Measurements from ENCODE around the gene DCDC2. TPM values are rescaled to one million over a fixed set of nuclear protein-coding genes. Genes with fewer than 3 reads are reported as not detected.
A peak's percentile ranks its signal among the peaks of the same experiment; 100 is the strongest.

The DCDC2 gene
- total RNA-seq, 1 experiment from 2014 or later, result 1.8 TPM

GRCh38 chr6:24125980-24126379 is 231.9 kb downstream of the DCDC2 start, which contains the start of gene NRSN1:
NRSN1 (plus strand) TSS chr6:24126215; CDS start chr6:24134328, 8,113 bp downstream.
- CTCF ChIA-PET, result interaction anchor here (0.8 to 2.2 kb wide), 5 partner anchors 9 to 131 kb away, joined by 3 to 9 read pairs (median 4); no protein-coding TSS in a partner anchor
- POLR2A ChIA-PET, result no interaction called here
- Mint-ChIP-seq H3K4me1 (peaks cover 14% of the 10 kb centered on the region), H3K36me3 (no peaks in the 10 kb centered on the region), H3K27me3 (ENCODE audit: low read depth) (peaks cover 3% of the 10 kb centered on the region), H3K4me3 (peak within 1 kb of the TSS; percentile 78), H3K27ac (no peak within 1 kb of the TSS), H3K9me3 (no peaks in the 10 kb centered on the region)
- ATAC-seq (peak; percentile 95), DNase-seq (ENCODE audit: low spot score) (peak; percentile 85)
- no peak for TF ChIP-seq HMGA2 (CRISPR knock-in tag; IDR thresholded peaks at IDR 0.05)
- no peak for TF ChIP-seq IRF1 (CRISPR knock-in tag; IDR thresholded peaks at IDR 0.05)
- TF ChIP-seq NR1H2 (CRISPR knock-in tag; IDR thresholded peaks at IDR 0.05), result no peak
- TF ChIP-seq, protein P1, sequence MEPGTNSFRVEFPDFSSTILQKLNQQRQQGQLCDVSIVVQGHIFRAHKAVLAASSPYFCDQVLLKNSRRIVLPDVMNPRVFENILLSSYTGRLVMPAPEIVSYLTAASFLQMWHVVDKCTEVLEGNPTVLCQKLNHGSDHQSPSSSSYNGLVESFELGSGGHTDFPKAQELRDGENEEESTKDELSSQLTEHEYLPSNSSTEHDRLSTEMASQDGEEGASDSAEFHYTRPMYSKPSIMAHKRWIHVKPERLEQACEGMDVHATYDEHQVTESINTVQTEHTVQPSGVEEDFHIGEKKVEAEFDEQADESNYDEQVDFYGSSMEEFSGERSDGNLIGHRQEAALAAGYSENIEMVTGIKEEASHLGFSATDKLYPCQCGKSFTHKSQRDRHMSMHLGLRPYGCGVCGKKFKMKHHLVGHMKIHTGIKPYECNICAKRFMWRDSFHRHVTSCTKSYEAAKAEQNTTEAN (CRISPR knock-in tag; IDR thresholded peaks at IDR 0.05), result no peak
- TF ChIP-seq, protein P2, sequence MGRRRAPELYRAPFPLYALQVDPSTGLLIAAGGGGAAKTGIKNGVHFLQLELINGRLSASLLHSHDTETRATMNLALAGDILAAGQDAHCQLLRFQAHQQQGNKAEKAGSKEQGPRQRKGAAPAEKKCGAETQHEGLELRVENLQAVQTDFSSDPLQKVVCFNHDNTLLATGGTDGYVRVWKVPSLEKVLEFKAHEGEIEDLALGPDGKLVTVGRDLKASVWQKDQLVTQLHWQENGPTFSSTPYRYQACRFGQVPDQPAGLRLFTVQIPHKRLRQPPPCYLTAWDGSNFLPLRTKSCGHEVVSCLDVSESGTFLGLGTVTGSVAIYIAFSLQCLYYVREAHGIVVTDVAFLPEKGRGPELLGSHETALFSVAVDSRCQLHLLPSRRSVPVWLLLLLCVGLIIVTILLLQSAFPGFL (CRISPR knock-in tag; IDR thresholded peaks at IDR 0.05; ENCODE audit: borderline replicate concordance), result no peak
- TF ChIP-seq TP53 (CRISPR knock-in tag; IDR thresholded peaks at IDR 0.05), result no peak
- no peak for TF ChIP-seq ZNF121 (CRISPR knock-in tag; IDR thresholded peaks at IDR 0.05)
- TF ChIP-seq E2F1 (CRISPR knock-in tag; IDR thresholded peaks at IDR 0.05), result no peak
- no peak for TF ChIP-seq KAT7 (CRISPR knock-in tag; IDR thresholded peaks at IDR 0.05; ENCODE audit: borderline replicate concordance)
- no peak for TF ChIP-seq CBFB (CRISPR knock-in tag; IDR thresholded peaks at IDR 0.05; ENCODE audit: low read depth)
- no peak for TF ChIP-seq ETV6 (CRISPR knock-in tag; IDR thresholded peaks at IDR 0.05)
- no peak for TF ChIP-seq ELF4 (CRISPR knock-in tag; IDR thresholded peaks at IDR 0.05; ENCODE audit: low read depth)
- no peak for TF ChIP-seq ERG (CRISPR knock-in tag; IDR thresholded peaks at IDR 0.05)

DNA sequence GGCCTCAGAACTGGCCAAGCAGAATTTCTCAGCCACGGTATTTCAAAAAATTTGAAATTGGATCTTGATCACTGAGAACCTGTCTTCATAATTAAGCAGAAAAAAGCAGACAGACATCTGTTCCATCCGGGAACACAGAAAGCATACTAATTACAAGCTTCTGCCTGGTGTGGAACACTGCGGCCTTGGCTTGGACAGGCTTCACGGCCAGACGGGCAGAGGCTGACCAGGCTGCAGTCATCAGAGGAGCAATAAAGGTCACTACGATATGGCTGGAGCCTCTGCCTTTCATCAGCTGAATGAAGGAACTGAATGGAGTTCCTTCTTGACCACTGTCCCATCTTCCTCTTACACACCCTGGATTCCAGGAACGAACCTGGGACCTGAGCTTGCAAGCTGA is 235.7 kb downstream of the DCDC2 start:
- CTCF ChIA-PET, result no interaction called here
- Mint-ChIP-seq H3K27me3 (ENCODE audit: low read depth) (peaks cover 3% of the 10 kb centered on the region), H3K9me3 (no peaks in the 10 kb centered on the region), H3K27ac (no peak overlapping the region), H3K36me3 (no peaks in the 10 kb centered on the region), H3K4me1 (peaks cover 14% of the 10 kb centered on the region), H3K4me3 (no peak overlapping the region)
- TF ChIP-seq SOX15 (CRISPR knock-in tag; IDR thresholded peaks at IDR 0.05), result no peak
- no peak for TF ChIP-seq USF2 (CRISPR knock-in tag; IDR thresholded peaks at IDR 0.05)
- no peak for TF ChIP-seq TP53 (CRISPR knock-in tag; IDR thresholded peaks at IDR 0.05)
- TF ChIP-seq ESRRA (CRISPR knock-in tag; IDR thresholded peaks at IDR 0.05; ENCODE audit: borderline replicate concordance), result no peak
- no peak for TF ChIP-seq NFE2L1 (CRISPR knock-in tag; IDR thresholded peaks at IDR 0.05)
- TF ChIP-seq, protein P3, sequence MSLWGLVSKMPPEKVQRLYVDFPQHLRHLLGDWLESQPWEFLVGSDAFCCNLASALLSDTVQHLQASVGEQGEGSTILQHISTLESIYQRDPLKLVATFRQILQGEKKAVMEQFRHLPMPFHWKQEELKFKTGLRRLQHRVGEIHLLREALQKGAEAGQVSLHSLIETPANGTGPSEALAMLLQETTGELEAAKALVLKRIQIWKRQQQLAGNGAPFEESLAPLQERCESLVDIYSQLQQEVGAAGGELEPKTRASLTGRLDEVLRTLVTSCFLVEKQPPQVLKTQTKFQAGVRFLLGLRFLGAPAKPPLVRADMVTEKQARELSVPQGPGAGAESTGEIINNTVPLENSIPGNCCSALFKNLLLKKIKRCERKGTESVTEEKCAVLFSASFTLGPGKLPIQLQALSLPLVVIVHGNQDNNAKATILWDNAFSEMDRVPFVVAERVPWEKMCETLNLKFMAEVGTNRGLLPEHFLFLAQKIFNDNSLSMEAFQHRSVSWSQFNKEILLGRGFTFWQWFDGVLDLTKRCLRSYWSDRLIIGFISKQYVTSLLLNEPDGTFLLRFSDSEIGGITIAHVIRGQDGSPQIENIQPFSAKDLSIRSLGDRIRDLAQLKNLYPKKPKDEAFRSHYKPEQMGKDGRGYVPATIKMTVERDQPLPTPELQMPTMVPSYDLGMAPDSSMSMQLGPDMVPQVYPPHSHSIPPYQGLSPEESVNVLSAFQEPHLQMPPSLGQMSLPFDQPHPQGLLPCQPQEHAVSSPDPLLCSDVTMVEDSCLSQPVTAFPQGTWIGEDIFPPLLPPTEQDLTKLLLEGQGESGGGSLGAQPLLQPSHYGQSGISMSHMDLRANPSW (CRISPR knock-in tag; conservative IDR thresholded peaks at IDR 0.05; ENCODE audit: low read depth), result no peak
- no peak for TF ChIP-seq ZBTB21 (CRISPR knock-in tag; IDR thresholded peaks at IDR 0.05; ENCODE audit: borderline replicate concordance)
- TF ChIP-seq CREB1 (CRISPR knock-in tag; IDR thresholded peaks at IDR 0.05), result no peak
- TF ChIP-seq TEAD1 (CRISPR knock-in tag; IDR thresholded peaks at IDR 0.05), result no peak
- no peak for TF ChIP-seq USF1 (CRISPR knock-in tag; IDR thresholded peaks at IDR 0.05)
- POLR2A ChIA-PET, result no interaction called here
- no peak for ATAC-seq
- DNase-seq (ENCODE audit: low spot score), result no peak
